K562 (cell line): Measurements from ENCODE around the gene PJA1. TPM values are rescaled to one million over a fixed set of nuclear protein-coding genes. Genes with fewer than 3 reads are reported as not detected.

ENCODE experiments used
- ATAC-seq: fragments of 200-7000 bp; cut with Tn5 transposase; 3 replicates; pipeline ENCODE4 v1.9.1; 2020; ENCODE audit warnings: moderate library complexity
- BruUV-seq: library from RNA; stranded (reverse); fragments of 400-500 nt; replicated peaks from 2 replicates; lab custom pipeline; 2021; lab: Mats Ljungman, UMichigan
- CTCF ChIA-PET: fragments of 300-600 bp; formaldehyde crosslinking; extraction: SDS; loops from one replicate; lab custom pipeline; 2021; ENCODE audit warnings: low intra/inter-chr PET ratio; lab: Yijun Ruan, JAX
- POLR2A ChIA-PET: fragments of 300-600, 350-650 bp; sonication (Branson Sonifier 250); formaldehyde crosslinking; extraction: SDS; loops from one replicate; lab custom pipeline; 2021; ENCODE audit warnings: antibody characterized with exemption, inconsistent platforms; lab: Yijun Ruan, JAX
- DNase-seq, 4 experiments: peaks; one replicate each; pipeline versions ENCODE4 v3.0.0 to v3.0.0-alpha.2; 2011 to 2018; ENCODE audit warnings: low spot score in 3 of 4, mixed read lengths in 3 of 4; ENCODE audit errors: extremely low read depth in 1 of 4
- FAIRE-seq: peaks from 2 replicates; lab custom pipeline; 2011; peaks lifted over from hg19 to GRCh38; lab: Jason Lieb, UNC
- H2AFZ ChIP-seq: 2 replicates; pipeline ENCODE4 v1.6.0; 2011; ENCODE audit warnings: low read depth, low read length, control low read depth, inconsistent platforms
- H3K27ac ChIP-seq: fragments of 200-600 bp; 3 replicates; pipeline ENCODE4 v1.8.0; 2011; ENCODE audit warnings: low read depth, mild to moderate bottlenecking, control low read depth, inconsistent platforms, low read length, moderate library complexity, mixed read lengths; ENCODE audit errors: extremely low read depth
- H3K27me3 ChIP-seq, 2 experiments: fragments of 300-600 bp in 1 of 2; 2 replicates in 1 of 2; 3 replicates in 1 of 2; pipeline versions ENCODE4 v1.6.0 to v1.8.0; 2011; ENCODE audit warnings: inconsistent platforms in 2 of 2, low read length in 2 of 2, mild to moderate bottlenecking in 1 of 2, mixed read lengths in 1 of 2, moderate library complexity in 1 of 2; ENCODE audit not compliant: control insufficient read depth in 2 of 2, insufficient read depth in 2 of 2
- H3K36me3 ChIP-seq: fragments of 300-600 bp; 3 replicates; pipeline ENCODE4 v1.8.0; 2011; ENCODE audit warnings: mild to moderate bottlenecking, low read length, inconsistent platforms; ENCODE audit not compliant: control insufficient read depth, insufficient read depth
- H3K4me1 ChIP-seq, 2 experiments: fragments of 200-600 bp in 1 of 2; replicated peaks in 1 of 2; 2 replicates in 1 of 2; 3 replicates in 1 of 2; pipeline versions ENCODE4 v1.5.1 to v1.8.0; 2011; ENCODE audit warnings: inconsistent platforms in 2 of 2, low read length in 2 of 2, mild to moderate bottlenecking in 1 of 2, mixed read lengths in 1 of 2, moderate library complexity in 1 of 2; ENCODE audit not compliant: control insufficient read depth in 2 of 2, insufficient read depth in 2 of 2
- H3K4me2 ChIP-seq: 2 replicates; pipeline ENCODE4 v1.6.1; 2011; ENCODE audit warnings: low read length, control low read depth, inconsistent platforms, mixed read lengths; ENCODE audit not compliant: insufficient read depth
- H3K4me3 ChIP-seq: fragments of 200-600 bp; sonication (generic), shearing (Covaris generic); 2 replicates; pipeline ENCODE4 v1.5.1; 2016; ENCODE audit warnings: control low read depth, inconsistent platforms
- H3K79me2 ChIP-seq: fragments of 200-600 bp; 3 replicates; pipeline ENCODE4 v1.8.0; 2011; ENCODE audit warnings: low read length, inconsistent platforms; ENCODE audit not compliant: control insufficient read depth, insufficient read depth
- H3K9ac ChIP-seq, 2 experiments: 2 replicates each; pipeline versions ENCODE4 v1.6.0 to v1.6.1; 2011; ENCODE audit warnings: low read depth in 2 of 2, low read length in 2 of 2, control low read depth in 1 of 2, inconsistent platforms in 1 of 2, mild to moderate bottlenecking in 1 of 2, mixed read lengths in 1 of 2; ENCODE audit not compliant: insufficient read depth in 1 of 2
- H3K9me1 ChIP-seq: one replicate; pipeline ENCODE4 v1.6.0; 2011; ENCODE audit warnings: inconsistent platforms, mild to moderate bottlenecking, low read length, moderate library complexity; ENCODE audit not compliant: control insufficient read depth, insufficient read depth
- H3K9me3 ChIP-seq: replicated peaks from 2 replicates; pipeline ENCODE4 v1.5.1; 2011; ENCODE audit warnings: low read depth, low read length, inconsistent platforms; ENCODE audit not compliant: control insufficient read depth, insufficient read depth
- H4K20me1 ChIP-seq: replicated peaks from 2 replicates; pipeline ENCODE4 v1.6.1; 2011; ENCODE audit warnings: low read length, inconsistent platforms, mixed read lengths; ENCODE audit not compliant: control insufficient read depth, insufficient read depth
- HLTF ChIP-seq: fragments of 450-650 bp; IDR thresholded peaks from 2 replicates; pipeline ENCODE4 v1.6.1; 2016
- KAT8 ChIP-seq: fragments of 450-650 bp; IDR thresholded peaks from 2 replicates; pipeline ENCODE4 v1.6.1; 2016; ENCODE audit warnings: low read depth, mild to moderate bottlenecking
- PCBP1 ChIP-seq: fragments of 200-400 bp; formaldehyde crosslinking; IDR thresholded peaks from 2 replicates; pipeline ENCODE4 v1.6.1; 2018; ENCODE audit warnings: mild to moderate bottlenecking, low read depth, low read length; ENCODE audit not compliant: poor library complexity, severe bottlenecking
- ZBTB33 ChIP-seq: sonication (generic); formaldehyde crosslinking; IDR thresholded peaks from 2 replicates; pipeline ENCODE4 v1.8.1; 2023; ENCODE audit warnings: mild to moderate bottlenecking, missing genetic modification reagents
- ZFPM2 ChIP-seq: fragments of 250-450 bp; sonication (Bioruptor Pico); IDR thresholded peaks from 2 replicates; pipeline ENCODE4 v1.5.1; 2022; ENCODE audit warnings: mild to moderate bottlenecking
- ZNF79 ChIP-seq: fragments of 250-450 bp; sonication (Bioruptor Pico); IDR thresholded peaks from 2 replicates; pipeline ENCODE4 v1.4.0; 2020; ENCODE audit warnings: low read depth, mild to moderate bottlenecking, moderate library complexity
- WGBS: fragments of 100-300 bp; shearing (Covaris generic); methylation state at CpG from one replicate; pipeline ENCODE4 v1.1.6; 2016; ENCODE audit warnings: low coverage, mixed read lengths; ENCODE audit not compliant: insufficient coverage; ENCODE audit errors: missing lambda C conversion rate; 5-methylcytosine and 5-hydroxymethylcytosine counted together
- in situ Hi-C: fragments of 300-500 bp; cut with MboI; formaldehyde crosslinking; loops from 4 replicates; pipeline ENCODE4 v1.15.0; 2018; ENCODE audit warnings: inconsistent platforms, mixed read lengths
- intact Hi-C: fragments of 100-400 bp; cut with micrococcal nuclease; formaldehyde crosslinking; loops from 2 replicates; pipeline ENCODE4 v1.14.2; 2022
- polyA plus RNA-seq, 8 experiments: library from polyadenylated mRNA; depleted of rRNA in 4 of 8; stranded (reverse) in 5 of 8; unstranded in 3 of 8; fragments of >200 nt; fragmentation: Nextera tagmentation in 2 of 8; fragmentation: Illumina TruSeq in 1 of 8; extraction: Ambion mirVana in 2 of 8; extraction: Trizol in 1 of 8; gene quantifications; 2 replicates each; pipeline versions ENCODE4 v1.2.1 to v1.2.3, GENCODE V29; 2011 to 2014; ENCODE audit warnings: inconsistent platforms in 1 of 8, missing spikeins in 1 of 8
- total RNA-seq, 7 experiments: library from RNA; depleted of rRNA in 6 of 7; stranded (reverse); fragments of >200 nt in 6 of 7; fragmentation: Illumina TruSeq in 2 of 7; extraction: Trizol in 2 of 7; gene quantifications; 2 replicates each; pipeline versions ENCODE4 v1.2.1 to v1.2.3, GENCODE V29; 2011 to 2021; ENCODE audit warnings: low replicate concordance in 1 of 7
- TF ChIP-seq, protein P1 (sequence below): fragments of 250-450 bp; sonication (Bioruptor Pico); IDR thresholded peaks from 2 replicates; pipeline ENCODE4 v1.8.0; 2022; ENCODE audit warnings: moderate library complexity, mild to moderate bottlenecking, inconsistent platforms

PJA1 gene
- total and polyA plus RNA-seq, 9 of the 15 experiments (the other 6 are each of a cell fraction or from before 2014, with no cell fraction given), result 1.6 to 6.0 (median 4.0) TPM

- Histone ChIP-seq H3K9ac (no peak overlapping the region), H3K36me3 (no peaks in the 10 kb centered on the region), H4K20me1 (no peaks in the 10 kb centered on the region; the same call in 1 of the 2 replicates), H3K27me3 (no peaks in the 10 kb centered on the region; a peak in 1 of 5 replicates), H3K4me2 (no peak overlapping the region), H3K4me1 (peaks cover 0 to 5% of the 10 kb centered on the region in 2 experiments; a peak in 1 of 5 replicates), H2AFZ (no peak overlapping the region), H3K4me3 (no peak overlapping the region), H3K79me2 (no peaks in the 10 kb centered on the region), H3K9me1 (no peaks in the 10 kb centered on the region), H3K27ac (no peak overlapping the region), H3K9me3 (no peaks in the 10 kb centered on the region)
- BruUV-seq, result no TSS peak
- no peak for FAIRE-seq
- DNase-seq, result no peak
- ChIA-PET CTCF (no interaction called here), POLR2A (no interaction called here)
- ATAC-seq, result no peak
- in situ Hi-C loops, result no loop called here
- TF ChIP-seq ZBTB33 (CRISPR knock-in tag), result no peak
- no peak for TF ChIP-seq HLTF
- TF ChIP-seq ZFPM2, result no peak
- TF ChIP-seq, protein P1, sequence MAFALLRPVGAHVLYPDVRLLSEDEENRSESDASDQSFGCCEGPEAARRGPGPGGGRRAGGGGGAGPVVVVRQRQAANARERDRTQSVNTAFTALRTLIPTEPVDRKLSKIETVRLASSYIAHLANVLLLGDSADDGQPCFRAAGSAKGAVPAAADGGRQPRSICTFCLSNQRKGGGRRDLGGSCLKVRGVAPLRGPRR (CRISPR knock-in tag), result no peak
- TF ChIP-seq PCBP1, result no peak
- no peak for TF ChIP-seq KAT8
- no peak for TF ChIP-seq ZNF79
- intact Hi-C loops, result no loop called here
- 26% methylated on average over 10 of the region's 11 CpGs for WGBS
Measured at GRCh38 chrX:69117876-69118526, 47.3 kb downstream of the PJA1 start.
